Stimulated activated CD4-positive, alpha-beta T cell treated with anti-CD3 and anti-CD28 coated beads, Interleukin-1b, Interleukin-23, amount 100 ng/mL, for 4 hours (primary cell): ENCODE data around the gene JPH4.
"Not testable (repeated sequence)": the region's sequence is repeated elsewhere in the genome, so short reads cannot be mapped to it uniquely, and the experiment has no call there.

Experiments used
- DNase-seq, 2 donors: peaks; one replicate each; pipeline ENCODE4 v3.0.0-alpha.2; 2020; ENCODE audit warnings: low read depth in 2 of 2

Gene JPH4

GRCh38 chr14:23578560-23579310 is at the start of gene JPH4:
TSS of gene JPH4 (minus strand) at chr14:23578790. CDS start at chr14:23577453, 1,337 bp downstream.
- no peak for DNase-seq

- DNase-seq = no peak
These were observed 49.4 kb upstream of the JPH4 start for GRCh38 chr14:23627961-23628360.

GRCh38 chr14:23626946-23627345 is 48.4 kb upstream of the JPH4 start:
- no peak for DNase-seq

- DNase-seq = no peak
These were observed 46.3 kb upstream of the JPH4 start for GRCh38 chr14:23624830-23625404.

GRCh38 chr14:23623962-23624361 is 45.4 kb upstream of the JPH4 start:
- DNase-seq = no peak

GRCh38 chr14:23622990-23623389 is 44.4 kb upstream of the JPH4 start:
- no peak for DNase-seq

- no peak for DNase-seq
These were observed 43.5 kb upstream of the JPH4 start for GRCh38 chr14:23621932-23622730.

- no peak for DNase-seq
These were observed 42.8 kb upstream of the JPH4 start for GRCh38 chr14:23621204-23621931.

- DNase-seq = no peak
These were observed 41.6 kb upstream of the JPH4 start for GRCh38 chr14:23620177-23620702.

GRCh38 chr14:23618415-23618988 is 39.9 kb upstream of the JPH4 start:
- no peak for DNase-seq

GRCh38 chr14:23617539-23617938 is 38.9 kb upstream of the JPH4 start:
- no peak for DNase-seq

- DNase-seq = no peak
These were observed 37.3 kb upstream of the JPH4 start for GRCh38 chr14:23615856-23616255.

- DNase-seq = no peak
These were observed 35.8 kb upstream of the JPH4 start for GRCh38 chr14:23614395-23614828.

GRCh38 chr14:23613242-23614070 is 34.9 kb upstream of the JPH4 start:
- DNase-seq = no peak

GRCh38 chr14:23612802-23613201 is 34.2 kb upstream of the JPH4 start:
- no peak for DNase-seq

GRCh38 chr14:23612354-23612732 is 33.8 kb upstream of the JPH4 start:
- no peak for DNase-seq

GRCh38 chr14:23610815-23611289 is 32.3 kb upstream of the JPH4 start:
- no peak for DNase-seq

- no peak for DNase-seq
These were observed 31.7 kb upstream of the JPH4 start for GRCh38 chr14:23610090-23610814.

- DNase-seq = not testable (repeated sequence)
These were observed 31.0 kb upstream of the JPH4 start for GRCh38 chr14:23609411-23610089.
